ENCODE results near the gene OSGIN1.

The OSGIN1 gene

DNA sequence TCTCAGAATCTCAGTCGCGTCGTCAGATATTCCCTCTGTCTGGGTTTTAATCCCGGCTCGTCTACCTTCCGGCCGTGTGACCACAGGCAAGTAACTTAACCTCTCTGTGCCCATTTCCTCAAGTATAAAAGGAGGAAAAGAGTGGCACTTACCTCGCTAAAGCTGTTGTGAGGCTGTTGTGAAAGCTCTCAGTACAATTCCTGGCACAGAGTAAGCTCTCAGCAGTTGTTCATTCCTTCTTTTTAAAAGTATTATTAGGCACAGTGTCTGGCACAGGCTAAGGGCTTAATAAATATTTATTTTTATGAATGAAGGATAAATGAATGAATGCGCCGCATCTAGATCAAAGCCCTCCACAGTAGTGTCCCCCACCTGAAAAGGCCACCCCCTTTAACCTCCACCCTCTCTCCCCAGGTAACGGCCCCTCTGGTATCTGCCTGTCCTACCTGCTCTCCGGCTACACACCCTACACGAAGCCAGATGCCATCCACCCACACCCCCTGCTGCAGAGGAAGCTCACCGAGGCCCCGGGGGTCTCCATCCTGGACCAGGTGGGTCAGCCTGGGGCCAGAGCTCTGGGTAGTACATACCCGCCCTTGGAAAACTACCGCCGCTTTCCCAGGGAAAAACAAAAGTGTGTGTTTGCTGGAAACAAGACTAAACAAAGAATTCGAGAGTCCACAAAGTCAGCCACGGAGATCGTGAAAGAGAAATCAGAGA is 6.0 kb downstream of the OSGIN1 start:
- H3K4me1 ChIP-seq (ENCODE audit: control insufficient read depth, insufficient read depth, low read length): peaks cover 2% of the 10 kb centered on the region
- no peak overlapping the region for H3K4me3 ChIP-seq (ENCODE audit: low read length)
- H3K27ac ChIP-seq (ENCODE audit: low read depth, low read length): no peak overlapping the region
- H3K36me3 ChIP-seq (ENCODE audit: control insufficient read depth, insufficient read depth, low read length): peaks cover 15% of the 10 kb centered on the region
- H3K27me3 ChIP-seq (ENCODE audit: control insufficient read depth, insufficient read depth, low read length): no peaks in the 10 kb centered on the region
- no peak overlapping the region for H3K9ac ChIP-seq (ENCODE audit: low read length)

DNA sequence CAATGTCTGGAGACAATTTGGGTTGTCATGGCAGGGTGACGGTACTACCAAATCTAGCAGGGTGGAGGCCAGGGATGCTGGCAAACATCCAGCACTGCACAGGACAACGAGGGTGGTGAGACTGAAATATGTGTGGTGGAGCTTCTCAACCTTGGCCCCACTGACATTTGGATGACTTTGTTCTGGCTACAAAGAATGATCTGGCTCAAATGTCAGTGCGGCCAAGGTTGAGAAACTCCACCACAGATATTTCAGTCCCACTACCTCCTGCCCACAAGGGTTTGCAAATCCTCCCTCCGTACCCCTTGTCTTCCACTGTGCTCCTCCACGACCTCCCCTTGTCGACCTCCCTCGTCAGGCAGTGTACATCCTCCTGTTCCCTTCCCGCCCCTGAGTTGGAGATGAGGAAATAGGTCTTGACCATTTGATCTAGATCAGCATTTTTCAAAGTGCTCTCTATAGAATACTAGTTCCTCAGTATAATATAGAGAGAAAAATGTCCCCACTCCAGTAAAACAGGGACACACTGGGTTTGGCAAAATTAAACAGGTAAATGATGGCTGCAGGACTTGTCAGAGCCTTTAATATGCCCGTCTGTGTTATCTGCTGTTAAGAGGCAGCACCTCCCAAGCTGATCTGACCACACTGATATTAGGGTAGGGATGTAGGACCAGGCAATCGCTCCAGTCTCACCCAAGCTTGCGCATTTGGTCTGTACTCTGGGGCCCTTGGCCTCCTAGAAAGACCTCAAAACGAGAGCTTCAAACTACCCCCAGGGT is 6.8 kb downstream of the OSGIN1 start:
- H3K4me1 ChIP-seq (ENCODE audit: control insufficient read depth, insufficient read depth, low read length): no peaks in the 10 kb centered on the region
- no peak overlapping the region for H3K4me3 ChIP-seq (ENCODE audit: low read length)
- no peak overlapping the region for H3K27ac ChIP-seq (ENCODE audit: low read depth, low read length)
- H3K27me3 ChIP-seq (ENCODE audit: control insufficient read depth, insufficient read depth, low read length): no peaks in the 10 kb centered on the region
- H3K36me3 ChIP-seq (ENCODE audit: control insufficient read depth, insufficient read depth, low read length): peaks cover 15% of the 10 kb centered on the region
- H3K9ac ChIP-seq (ENCODE audit: low read length): no peak overlapping the region

GRCh38 chr16:83960521-83961249 is 7.6 kb downstream of the OSGIN1 start:
- Histone ChIP-seq H3K9ac (ENCODE audit: low read length) (no peak overlapping the region), H3K27me3 (ENCODE audit: control insufficient read depth, insufficient read depth, low read length) (no peaks in the 10 kb centered on the region), H3K4me1 (ENCODE audit: control insufficient read depth, insufficient read depth, low read length) (no peaks in the 10 kb centered on the region), H3K4me3 (ENCODE audit: low read length) (no peak overlapping the region), H3K27ac (ENCODE audit: low read depth, low read length) (no peak overlapping the region), H3K36me3 (ENCODE audit: control insufficient read depth, insufficient read depth, low read length) (peaks cover 15% of the 10 kb centered on the region)

- no peak overlapping the region for H3K27ac ChIP-seq (ENCODE audit: low read depth, low read length)
- H3K36me3 ChIP-seq (ENCODE audit: control insufficient read depth, insufficient read depth, low read length): peaks cover 15% of the 10 kb centered on the region
- H3K27me3 ChIP-seq (ENCODE audit: control insufficient read depth, insufficient read depth, low read length): no peaks in the 10 kb centered on the region
- no peaks in the 10 kb centered on the region for H3K4me1 ChIP-seq (ENCODE audit: control insufficient read depth, insufficient read depth, low read length)
- no peak overlapping the region for H3K4me3 ChIP-seq (ENCODE audit: low read length)
- no peak overlapping the region for H3K9ac ChIP-seq (ENCODE audit: low read length)
Observed at GRCh38 chr16:83961591-83961990, 8.6 kb downstream of the OSGIN1 start.

DNA sequence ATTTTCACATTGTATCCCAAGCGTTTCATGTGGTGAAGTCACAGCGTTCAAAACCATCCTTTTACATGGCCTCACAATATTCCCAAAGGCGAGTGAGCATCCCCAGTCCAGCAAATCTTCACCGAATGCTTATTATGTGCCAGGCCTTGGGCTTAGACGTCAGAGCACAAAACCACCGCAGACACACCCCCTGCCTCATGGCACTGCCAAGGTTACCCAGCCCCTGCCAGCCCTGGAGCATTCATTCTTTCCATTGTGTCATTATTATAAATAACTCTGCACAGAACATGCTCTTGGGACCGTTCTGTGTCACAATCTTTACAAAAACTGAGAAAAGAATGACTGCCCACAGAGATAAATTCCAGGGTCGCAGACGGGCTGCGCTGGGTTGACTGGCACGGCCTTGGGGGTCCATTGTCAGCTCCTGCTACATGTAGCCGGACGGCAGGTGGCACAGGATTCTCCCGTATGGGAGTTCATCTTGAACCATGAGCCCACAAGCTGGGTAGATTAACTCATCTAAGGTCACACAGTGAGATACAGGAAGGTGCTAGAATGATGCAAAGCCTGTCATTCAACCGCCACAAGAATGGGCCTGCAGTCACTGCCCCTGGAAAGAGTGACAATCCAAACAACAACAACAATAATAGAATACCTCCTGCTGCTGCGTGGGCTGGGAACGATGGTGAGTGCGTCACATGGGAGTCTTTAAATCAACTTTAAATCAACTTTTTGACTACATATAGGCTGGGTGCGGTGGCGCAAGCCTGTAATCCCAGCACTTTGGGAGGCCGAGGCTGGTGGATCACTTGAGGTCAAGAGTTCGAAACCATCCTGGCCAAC is 10.5 kb downstream of the OSGIN1 start:
- H3K36me3 ChIP-seq (ENCODE audit: control insufficient read depth, insufficient read depth, low read length): peaks cover 14% of the 10 kb centered on the region

DNA sequence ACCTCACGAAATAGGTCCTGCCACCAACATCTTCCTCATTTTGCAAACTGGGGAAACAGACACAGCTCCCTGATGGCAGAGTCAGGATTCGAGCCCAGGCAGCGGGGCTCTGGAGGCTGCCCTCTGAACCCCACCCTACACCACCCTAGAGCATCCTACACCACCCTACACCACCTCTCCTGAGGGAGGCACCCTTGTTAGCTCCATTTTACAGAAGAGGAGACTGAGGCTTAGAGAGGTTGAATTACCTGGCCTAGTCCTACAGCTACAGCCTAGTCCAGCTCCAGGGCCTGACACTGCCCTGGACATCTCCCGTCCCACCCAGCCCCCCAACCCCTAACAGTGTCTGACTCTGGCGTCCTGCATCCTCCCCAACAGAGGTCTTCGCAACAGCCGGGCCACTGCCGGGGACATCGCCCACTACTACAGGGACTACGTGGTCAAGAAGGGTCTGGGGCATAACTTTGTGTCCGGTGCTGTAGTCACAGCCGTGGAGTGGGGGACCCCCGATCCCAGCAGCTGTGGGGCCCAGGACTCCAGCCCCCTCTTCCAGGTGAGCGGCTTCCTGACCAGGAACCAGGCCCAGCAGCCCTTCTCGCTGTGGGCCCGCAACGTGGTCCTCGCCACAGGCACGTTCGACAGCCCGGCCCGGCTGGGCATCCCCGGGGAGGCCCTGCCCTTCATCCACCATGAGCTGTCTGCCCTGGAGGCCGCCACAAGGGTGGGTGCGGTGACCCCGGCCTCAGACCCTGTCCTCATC is 11.8 kb downstream of the OSGIN1 start:
- Histone ChIP-seq H3K27me3 (ENCODE audit: control insufficient read depth, insufficient read depth, low read length) (peaks cover 4% of the 10 kb centered on the region), H3K4me1 (ENCODE audit: control insufficient read depth, insufficient read depth, low read length) (no peaks in the 10 kb centered on the region), H3K36me3 (ENCODE audit: control insufficient read depth, insufficient read depth, low read length) (peaks cover 8% of the 10 kb centered on the region), H3K9ac (ENCODE audit: low read length) (no peak overlapping the region), H3K4me3 (ENCODE audit: low read length) (no peak overlapping the region), H3K27ac (ENCODE audit: low read depth, low read length) (no peak overlapping the region)

More for the DNA sequence above, 10.5 kb downstream of the OSGIN1 start:
- H3K27me3 ChIP-seq (ENCODE audit: control insufficient read depth, insufficient read depth, low read length): no peaks in the 10 kb centered on the region
- no peak overlapping the region for H3K27ac ChIP-seq (ENCODE audit: low read depth, low read length)
- H3K9ac ChIP-seq (ENCODE audit: low read length): no peak overlapping the region
- H3K4me3 ChIP-seq (ENCODE audit: low read length): no peak overlapping the region
- H3K4me1 ChIP-seq (ENCODE audit: control insufficient read depth, insufficient read depth, low read length): no peaks in the 10 kb centered on the region

DNA sequence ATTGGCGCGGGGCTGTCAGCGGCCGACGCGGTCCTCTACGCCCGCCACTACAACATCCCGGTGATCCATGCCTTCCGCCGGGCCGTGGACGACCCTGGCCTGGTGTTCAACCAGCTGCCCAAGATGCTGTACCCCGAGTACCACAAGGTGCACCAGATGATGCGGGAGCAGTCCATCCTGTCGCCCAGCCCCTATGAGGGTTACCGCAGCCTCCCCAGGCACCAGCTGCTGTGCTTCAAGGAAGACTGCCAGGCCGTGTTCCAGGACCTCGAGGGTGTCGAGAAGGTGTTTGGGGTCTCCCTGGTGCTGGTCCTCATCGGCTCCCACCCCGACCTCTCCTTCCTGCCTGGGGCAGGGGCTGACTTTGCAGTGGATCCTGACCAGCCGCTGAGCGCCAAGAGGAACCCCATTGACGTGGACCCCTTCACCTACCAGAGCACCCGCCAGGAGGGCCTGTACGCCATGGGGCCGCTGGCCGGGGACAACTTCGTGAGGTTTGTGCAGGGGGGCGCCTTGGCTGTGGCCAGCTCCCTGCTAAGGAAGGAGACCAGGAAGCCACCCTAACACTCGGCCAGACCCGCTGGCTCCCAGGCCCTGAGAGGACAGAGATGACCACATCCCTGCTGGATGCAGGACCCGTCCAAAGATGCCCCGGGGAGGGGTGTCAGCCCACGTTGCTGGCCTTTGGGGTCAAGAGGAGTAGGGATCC is 12.6 kb downstream of the OSGIN1 start:
- H3K9ac ChIP-seq (ENCODE audit: low read length): no peak overlapping the region
- peaks cover 4% of the 10 kb centered on the region for H3K27me3 ChIP-seq (ENCODE audit: control insufficient read depth, insufficient read depth, low read length)
- H3K27ac ChIP-seq (ENCODE audit: low read depth, low read length): no peak overlapping the region
- peaks cover 7% of the 10 kb centered on the region for H3K36me3 ChIP-seq (ENCODE audit: control insufficient read depth, insufficient read depth, low read length)
- H3K4me3 ChIP-seq (ENCODE audit: low read length): no peak overlapping the region
- no peaks in the 10 kb centered on the region for H3K4me1 ChIP-seq (ENCODE audit: control insufficient read depth, insufficient read depth, low read length)

- Histone ChIP-seq H3K36me3 (ENCODE audit: control insufficient read depth, insufficient read depth, low read length) (peaks cover 5% of the 10 kb centered on the region), H3K27ac (ENCODE audit: low read depth, low read length) (no peak overlapping the region), H3K9ac (ENCODE audit: low read length) (no peak overlapping the region), H3K27me3 (ENCODE audit: control insufficient read depth, insufficient read depth, low read length) (peaks cover 4% of the 10 kb centered on the region), H3K4me3 (ENCODE audit: low read length) (no peak overlapping the region), H3K4me1 (ENCODE audit: control insufficient read depth, insufficient read depth, low read length) (no peaks in the 10 kb centered on the region)
Observed at GRCh38 chr16:83966153-83966696, 13.2 kb downstream of the OSGIN1 start.

GRCh38 chr16:83967091-83967490 is 14.1 kb downstream of the OSGIN1 start:
- Histone ChIP-seq H3K4me1 (ENCODE audit: control insufficient read depth, insufficient read depth, low read length) (no peaks in the 10 kb centered on the region), H3K27ac (ENCODE audit: low read depth, low read length) (no peak overlapping the region), H3K9ac (ENCODE audit: low read length) (no peak overlapping the region), H3K36me3 (ENCODE audit: control insufficient read depth, insufficient read depth, low read length) (peaks cover 5% of the 10 kb centered on the region), H3K27me3 (ENCODE audit: control insufficient read depth, insufficient read depth, low read length) (peaks cover 4% of the 10 kb centered on the region), H3K4me3 (ENCODE audit: low read length) (no peak overlapping the region)

GRCh38 chr16:83967838-83968305 is 14.8 kb downstream of the OSGIN1 start, which contains the start of gene NECAB2:
TSS of gene NECAB2 (plus strand) at chr16:83968244. CDS start at chr16:83968649, 405 bp downstream.
- peaks cover 5% of the 10 kb centered on the region for H3K36me3 ChIP-seq (ENCODE audit: control insufficient read depth, insufficient read depth, low read length)
- H3K27me3 ChIP-seq (ENCODE audit: control insufficient read depth, insufficient read depth, low read length): peaks cover 4% of the 10 kb centered on the region
- no peaks in the 10 kb centered on the region for H3K4me1 ChIP-seq (ENCODE audit: control insufficient read depth, insufficient read depth, low read length)
- H3K9ac ChIP-seq (ENCODE audit: low read length): no peak within 1 kb of the TSS
- no peak within 1 kb of the TSS for H3K4me3 ChIP-seq (ENCODE audit: low read length)
- no peak within 1 kb of the TSS for H3K27ac ChIP-seq (ENCODE audit: low read depth, low read length)

Data from rectal smooth muscle tissue (tissue), 1 donor.